Fibroblast of pulmonary artery (primary cell): ENCODE results near the gene SH2D2A.
"Not testable (repeated sequence)": the region's sequence is repeated elsewhere in the genome, so short reads cannot be mapped to it uniquely, and the experiment has no call there.

Source experiments
- DNase-seq: peaks from one replicate; pipeline ENCODE4 v3.0.0-alpha.2; 2010; ENCODE audit warnings: low read depth
- H3K4me3 ChIP-seq: replicated peaks from 2 replicates; pipeline ENCODE4 v1.5.1; 2011; ENCODE audit warnings: low read depth, mild to moderate bottlenecking, control low read depth, low read length, moderate library complexity
- TF ChIP-seq, protein P1 (sequence below): IDR thresholded peaks from 2 replicates; pipeline ENCODE4 v1.5.1; 2011; ENCODE audit warnings: mild to moderate bottlenecking, control low read depth, low read length, inconsistent platforms; ENCODE audit errors: missing control alignments

Gene SH2D2A

GRCh38 chr1:156772222-156772621, 44.4 kb downstream of the SH2D2A start:
- no peak overlapping the region for H3K4me3 ChIP-seq
- TF ChIP-seq, protein P1, sequence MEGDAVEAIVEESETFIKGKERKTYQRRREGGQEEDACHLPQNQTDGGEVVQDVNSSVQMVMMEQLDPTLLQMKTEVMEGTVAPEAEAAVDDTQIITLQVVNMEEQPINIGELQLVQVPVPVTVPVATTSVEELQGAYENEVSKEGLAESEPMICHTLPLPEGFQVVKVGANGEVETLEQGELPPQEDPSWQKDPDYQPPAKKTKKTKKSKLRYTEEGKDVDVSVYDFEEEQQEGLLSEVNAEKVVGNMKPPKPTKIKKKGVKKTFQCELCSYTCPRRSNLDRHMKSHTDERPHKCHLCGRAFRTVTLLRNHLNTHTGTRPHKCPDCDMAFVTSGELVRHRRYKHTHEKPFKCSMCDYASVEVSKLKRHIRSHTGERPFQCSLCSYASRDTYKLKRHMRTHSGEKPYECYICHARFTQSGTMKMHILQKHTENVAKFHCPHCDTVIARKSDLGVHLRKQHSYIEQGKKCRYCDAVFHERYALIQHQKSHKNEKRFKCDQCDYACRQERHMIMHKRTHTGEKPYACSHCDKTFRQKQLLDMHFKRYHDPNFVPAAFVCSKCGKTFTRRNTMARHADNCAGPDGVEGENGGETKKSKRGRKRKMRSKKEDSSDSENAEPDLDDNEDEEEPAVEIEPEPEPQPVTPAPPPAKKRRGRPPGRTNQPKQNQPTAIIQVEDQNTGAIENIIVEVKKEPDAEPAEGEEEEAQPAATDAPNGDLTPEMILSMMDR, result no peak
- no peak for DNase-seq

DNA sequence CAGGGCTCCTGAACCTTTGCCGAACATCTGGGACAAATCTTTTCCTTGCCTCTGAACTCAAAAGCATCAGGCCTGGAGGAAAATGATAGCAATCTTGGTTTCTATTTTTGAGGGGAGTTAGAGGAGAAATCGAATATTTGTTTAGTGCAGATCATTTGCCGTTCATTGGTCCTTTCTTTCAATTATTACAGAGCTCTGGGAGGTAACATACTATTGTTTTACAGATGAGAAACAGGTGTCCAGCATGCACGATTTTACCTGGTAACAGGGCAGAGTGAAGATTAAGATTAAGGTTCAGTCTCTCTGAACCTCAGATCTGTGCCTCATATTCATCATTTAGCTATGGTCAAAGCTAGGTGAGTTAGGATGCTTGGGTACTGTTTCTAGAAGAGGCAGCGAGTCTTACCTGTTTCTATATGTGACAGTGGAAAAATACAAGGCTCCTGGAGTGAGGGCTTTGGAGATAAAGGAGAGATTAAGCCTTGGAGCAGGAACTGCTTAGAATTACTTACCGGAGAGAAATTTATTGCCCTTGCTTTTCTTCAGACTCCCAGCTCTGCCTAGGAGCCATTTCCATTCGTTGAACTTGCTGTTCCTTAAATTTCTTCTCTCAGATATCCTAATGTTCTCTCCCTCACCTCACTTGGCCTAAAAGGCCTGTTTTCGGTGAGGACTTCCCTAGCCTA, 47.9 kb downstream of the SH2D2A start:
- TF ChIP-seq, protein P1, result no peak
- H3K4me3 ChIP-seq, result peak overlapping the region; percentile 92
- DNase-seq, result no peak

DNA sequence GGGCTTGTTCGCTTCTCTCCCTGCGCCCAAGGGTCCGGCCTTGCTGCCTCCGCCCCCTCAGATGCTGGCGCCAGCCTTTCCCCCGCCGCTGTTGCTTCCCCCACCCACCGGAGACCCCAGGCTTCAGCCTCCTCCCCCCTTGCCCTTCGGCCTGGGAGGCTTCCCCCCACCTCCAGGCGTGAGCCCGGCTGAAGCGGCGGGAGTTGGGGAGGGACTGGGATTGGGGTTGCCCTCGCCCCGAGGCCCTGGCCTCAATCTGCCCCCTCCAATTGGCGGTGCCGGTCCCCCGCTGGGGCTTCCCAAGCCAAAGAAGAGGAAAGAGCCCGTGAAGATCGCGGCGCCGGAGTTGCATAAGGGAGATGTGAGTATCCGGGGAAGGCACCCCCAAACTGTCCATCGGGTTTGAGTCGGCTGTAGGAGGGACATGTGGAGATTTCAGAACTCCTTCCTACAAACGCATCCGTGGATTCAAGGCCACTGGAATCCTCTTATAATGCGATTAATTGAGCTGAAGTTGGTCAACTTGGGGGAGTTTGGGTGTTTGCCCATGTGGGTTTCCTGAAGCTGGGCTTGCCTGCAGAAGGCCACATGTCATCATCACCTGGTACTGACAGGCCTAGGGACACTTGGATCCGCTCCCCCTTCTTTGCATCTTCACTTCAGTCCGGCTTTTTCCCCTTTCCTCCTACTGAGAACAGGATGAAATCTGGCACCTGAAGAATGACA, 48.6 kb downstream of the SH2D2A start:
- peak overlapping the region; percentile 92 for H3K4me3 ChIP-seq
- TF ChIP-seq, protein P1, result no peak
- DNase-seq, result no peak

GRCh38 chr1:156767101-156767878, 49.4 kb downstream of the SH2D2A start, which contains the start of gene PRCC:
TSS of gene PRCC (plus strand) at chr1:156767535. CDS start at chr1:156767772, 237 bp downstream.
- peak; percentile 100 for DNase-seq
- H3K4me3 ChIP-seq, result peak within 1 kb of the TSS; percentile 92
- TF ChIP-seq, protein P1, result no peak

GRCh38 chr1:156766298-156767100, 50.1 kb downstream of the SH2D2A start:
- DNase-seq, result no peak
- H3K4me3 ChIP-seq, result peak overlapping the region; percentile 92
- TF ChIP-seq, protein P1, result no peak

GRCh38 chr1:156765666-156766065, 51.0 kb downstream of the SH2D2A start:
- TF ChIP-seq, protein P1, result no peak
- peak overlapping the region; percentile 92 for H3K4me3 ChIP-seq
- no peak for DNase-seq

- H3K4me3 ChIP-seq, DNase-seq: not testable (repeated sequence)
Measured at GRCh38 chr1:156765136-156765535, 51.5 kb downstream of the SH2D2A start.
